ENCODE data around the gene SLC37A4. TPM values are rescaled to one million over a fixed set of nuclear protein-coding genes. Genes with fewer than 3 reads are reported as not detected.
"Not testable (repeated sequence)": the region's sequence is repeated elsewhere in the genome, so short reads cannot be mapped to it uniquely, and the experiment has no call there.

The SLC37A4 gene
- total RNA-seq, 4 donors from 2014 or later: 6.9 to 13.9 (median 11.5) TPM

DNA sequence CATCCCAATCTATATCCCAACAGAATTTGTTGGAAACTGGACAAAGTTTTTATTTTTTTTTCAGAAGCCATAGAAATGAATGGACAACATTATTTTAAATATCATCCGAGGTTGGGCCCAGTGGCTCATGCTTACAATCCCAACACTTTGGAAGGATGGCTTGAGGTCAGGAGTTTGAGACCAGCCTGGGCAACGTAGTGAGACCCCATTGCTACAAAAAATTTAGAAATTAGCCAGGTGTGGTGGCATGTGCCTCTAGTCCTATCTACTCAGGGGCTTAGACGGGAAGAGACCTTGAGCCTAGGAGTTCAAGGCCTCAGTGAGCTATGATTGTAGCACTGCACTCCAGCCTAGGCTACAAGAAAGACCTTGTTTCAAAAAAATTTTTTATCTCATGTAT lies 4.1 kb upstream of the SLC37A4 start:
- Histone ChIP-seq H3K9me3 (no peaks in the 10 kb centered on the region), H3K4me1 (peaks cover 4 to 13% (median 6%) of the 10 kb centered on the region in 3 donors), H3K27me3 (no peaks in the 10 kb centered on the region), H3K4me3 (no peak overlapping the region), H3K27ac (no peak overlapping the region), H3K36me3 (no peaks in the 10 kb centered on the region)
- WGBS, 2 donors: 78 to 89% methylated on average over 3 of the region's 3 CpGs
- DNase-seq: no peak
- no peak for TF ChIP-seq CTCF (IDR thresholded peaks at IDR 0.05)
- no peak for TF ChIP-seq POLR2A (IDR thresholded peaks at IDR 0.05)
- intact Hi-C loops (cut with DNase I): no loop called here

- intact Hi-C loops (cut with DNase I); DNase-seq; H3K27me3 ChIP-seq; H3K9me3 ChIP-seq; H3K36me3 ChIP-seq; H3K27ac ChIP-seq; H3K4me3 ChIP-seq: not testable (repeated sequence)
- peaks cover 12 to 27% (median 18%) of the 10 kb centered on the region in 3 donors for H3K4me1 ChIP-seq
- 78 to 85% methylated on average over 9 to 10 of the region's 10 CpGs for WGBS, 2 donors
Measured at GRCh38 chr11:119033421-119033820, 2.7 kb upstream of the SLC37A4 start.

DNA sequence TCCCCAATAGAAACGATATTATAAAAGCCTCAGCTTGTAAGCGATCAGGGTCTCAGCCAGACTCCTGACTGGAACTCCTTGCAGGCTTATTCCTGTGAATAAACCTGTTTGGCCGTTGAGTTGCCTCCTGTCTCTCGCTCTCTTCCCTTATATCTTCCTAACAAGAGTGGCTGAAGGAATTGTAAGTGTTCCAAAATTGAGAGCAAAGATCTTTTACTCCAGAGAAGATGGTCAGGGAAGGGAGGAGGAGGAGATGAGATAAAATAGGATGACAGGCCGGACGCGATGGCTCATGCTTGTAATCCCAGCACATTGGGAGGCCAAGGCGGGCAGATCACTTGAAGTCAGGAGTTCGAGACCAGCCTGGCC lies 1.2 kb upstream of the SLC37A4 start:
- WGBS, 2 donors: 80 to 83% methylated on average over 7 to 8 of the region's 9 CpGs
- intact Hi-C loops (cut with DNase I): no loop called here

DNA sequence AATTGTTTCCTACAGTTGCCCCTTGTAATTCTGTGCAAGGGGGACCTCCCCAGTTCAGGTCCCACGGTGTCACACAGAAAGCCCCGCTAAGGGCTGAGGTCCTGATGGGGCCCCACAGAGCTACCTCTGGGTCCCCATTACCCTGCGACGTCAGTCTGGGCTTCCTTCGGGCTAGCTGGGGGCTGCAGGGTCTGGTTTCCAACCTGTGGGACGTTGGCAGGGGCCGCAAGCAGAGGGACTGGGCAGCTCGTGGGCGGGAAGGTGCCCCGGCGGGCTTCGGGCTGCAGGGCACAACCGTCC lies 698 bp downstream of the SLC37A4 start:
- 0% methylated on average over 7 of the region's 13 CpGs; no CpG with 5 or more reads in 1 of the 2 donors for WGBS, 2 donors
- intact Hi-C loops (cut with DNase I): no loop called here
- Histone ChIP-seq H3K9me3 (no peaks in the 10 kb centered on the region), H3K36me3 (peaks cover 0 to 33% (median 0%) of the 10 kb centered on the region in 3 donors), H3K27me3 (no peaks in the 10 kb centered on the region), H3K27ac (peak overlapping the region; percentile 82 to 94 (median 89)), H3K4me1 (peaks cover 12 to 34% (median 19%) of the 10 kb centered on the region in 3 donors), H3K4me3 (peak overlapping the region; percentile 49 to 87 (median 84))
- DNase-seq: no peak
- no peak for TF ChIP-seq CTCF (IDR thresholded peaks at IDR 0.05)
- no peak for TF ChIP-seq POLR2A (IDR thresholded peaks at IDR 0.05)

More for the DNA sequence above, 1.2 kb upstream of the SLC37A4 start:
- Histone ChIP-seq H3K4me1 (peaks cover 12 to 30% (median 19%) of the 10 kb centered on the region in 3 donors), H3K27me3 (no peaks in the 10 kb centered on the region), H3K36me3 (peaks cover 0 to 14% (median 0%) of the 10 kb centered on the region in 3 donors), H3K4me3 (no peak overlapping the region), H3K9me3 (no peaks in the 10 kb centered on the region), H3K27ac (no peak overlapping the region)
- DNase-seq: no peak
- TF ChIP-seq CTCF (IDR thresholded peaks at IDR 0.05) (no peak), POLR2A (IDR thresholded peaks at IDR 0.05) (no peak)

DNA sequence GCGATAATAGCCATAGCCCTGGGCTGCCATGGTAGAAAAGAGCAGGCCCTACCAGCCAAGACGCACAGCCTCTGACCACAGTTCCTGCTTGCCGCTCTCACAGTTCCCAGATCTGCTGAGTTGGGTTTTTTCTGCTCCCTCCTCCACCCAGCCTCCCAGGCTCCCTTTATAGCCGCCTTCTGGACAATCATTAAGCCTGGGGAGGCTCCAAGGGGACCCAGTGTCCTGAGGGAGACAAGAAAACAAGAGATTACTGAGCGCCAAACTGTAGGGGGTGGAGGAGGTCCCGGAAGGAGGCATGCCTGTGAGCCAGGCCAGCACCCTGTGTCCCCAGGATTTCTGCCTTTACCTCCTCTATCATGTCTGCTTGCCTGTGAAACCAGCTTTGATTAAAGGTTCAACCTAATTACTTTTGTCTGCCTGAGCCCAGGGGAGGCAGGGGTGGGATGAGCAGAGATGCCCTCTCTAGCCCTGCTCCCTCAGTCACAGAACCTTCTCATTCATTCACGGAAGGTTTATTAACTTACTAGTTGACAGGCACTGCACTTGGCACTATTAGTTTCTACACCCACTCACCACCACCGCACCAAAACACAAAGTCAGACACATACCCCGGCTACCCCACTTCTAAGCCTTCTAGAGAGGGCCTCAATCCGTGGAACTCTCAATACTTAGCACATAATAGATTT lies 1.2 kb downstream of the SLC37A4 start:
- Histone ChIP-seq H3K4me3 (peak overlapping the region; percentile 49 to 87 (median 84)), H3K27me3 (no peaks in the 10 kb centered on the region), H3K36me3 (peaks cover 0 to 37% (median 0%) of the 10 kb centered on the region in 3 donors), H3K4me1 (peaks cover 12 to 38% (median 19%) of the 10 kb centered on the region in 3 donors), H3K27ac (peak overlapping the region; percentile 82 to 94 (median 89)), H3K9me3 (no peaks in the 10 kb centered on the region)
- DNase-seq: no peak
- WGBS, 2 donors: 36 to 43% methylated on average over 8 to 9 of the region's 10 CpGs
- TF ChIP-seq POLR2A (IDR thresholded peaks at IDR 0.05) (no peak), CTCF (IDR thresholded peaks at IDR 0.05) (no peak)
- intact Hi-C loops (cut with DNase I): no loop called here

- peak overlapping the region in 1 of 4 donors; percentile 86 for H3K4me3 ChIP-seq
- peaks cover 12 to 38% (median 19%) of the 10 kb centered on the region in 3 donors for H3K4me1 ChIP-seq
- TF ChIP-seq POLR2A (IDR thresholded peaks at IDR 0.05) (no peak), CTCF (IDR thresholded peaks at IDR 0.05) (no peak)
- DNase-seq: no peak
- no peaks in the 10 kb centered on the region for H3K9me3 ChIP-seq
- WGBS, 2 donors: 100% methylated on average over 1 of the region's 1 CpG; no CpG with 5 or more reads in 1 of the 2 donors
- H3K27ac ChIP-seq: peak overlapping the region in 2 of 4 donors; percentile 87 to 94
- H3K36me3 ChIP-seq: peaks cover 0 to 42% (median 4%) of the 10 kb centered on the region in 3 donors
- intact Hi-C loops (cut with DNase I): no loop called here
- H3K27me3 ChIP-seq: no peaks in the 10 kb centered on the region
Measured at GRCh38 chr11:119029069-119029339, 1.7 kb downstream of the SLC37A4 start.

Data from esophagus squamous epithelium (tissue), 5 donors.